22Rv1 (cell line): ENCODE results near the gene PWWP2A.
"Not testable (repeated sequence)": the region's sequence is repeated elsewhere in the genome, so short reads cannot be mapped to it uniquely, and the experiment has no call there.

Experiments
- H3K27ac ChIP-seq: fragments of 450-650 bp; 2 replicates; pipeline ENCODE4 v1.5.1; 2017
- ZFX ChIP-seq: fragments of 450-650 bp; IDR thresholded peaks from 2 replicates; pipeline ENCODE4 v1.6.1; 2017; ENCODE audit warnings: antibody characterized with exemption, borderline replicate concordance
- TF ChIP-seq, protein P1 (sequence below): fragments of 450-650 bp; IDR thresholded peaks from 2 replicates; pipeline ENCODE4 v1.5.1; 2017; ENCODE audit warnings: mild to moderate bottlenecking

PWWP2A gene

DNA sequence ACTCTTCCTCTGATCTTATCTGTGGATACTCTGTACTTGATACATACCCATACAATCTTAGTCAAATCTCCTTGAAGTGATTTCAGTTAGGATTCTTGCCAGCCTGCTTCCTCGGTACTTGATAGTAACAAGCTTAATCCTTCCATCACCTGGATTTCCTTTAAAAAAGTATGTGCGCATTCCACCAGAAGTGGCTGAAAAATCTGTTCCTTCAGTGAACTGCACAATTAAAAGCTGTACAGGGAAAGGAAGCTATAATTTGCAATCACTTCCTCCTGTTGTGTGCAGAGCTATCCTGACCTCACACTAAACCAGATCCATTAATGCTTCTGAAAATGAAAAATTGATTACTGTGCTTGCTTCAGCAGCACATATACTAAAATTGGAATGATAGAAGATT, 47.3 kb downstream of the PWWP2A start:
- TF ChIP-seq ZFX = no peak
- TF ChIP-seq, protein P1, sequence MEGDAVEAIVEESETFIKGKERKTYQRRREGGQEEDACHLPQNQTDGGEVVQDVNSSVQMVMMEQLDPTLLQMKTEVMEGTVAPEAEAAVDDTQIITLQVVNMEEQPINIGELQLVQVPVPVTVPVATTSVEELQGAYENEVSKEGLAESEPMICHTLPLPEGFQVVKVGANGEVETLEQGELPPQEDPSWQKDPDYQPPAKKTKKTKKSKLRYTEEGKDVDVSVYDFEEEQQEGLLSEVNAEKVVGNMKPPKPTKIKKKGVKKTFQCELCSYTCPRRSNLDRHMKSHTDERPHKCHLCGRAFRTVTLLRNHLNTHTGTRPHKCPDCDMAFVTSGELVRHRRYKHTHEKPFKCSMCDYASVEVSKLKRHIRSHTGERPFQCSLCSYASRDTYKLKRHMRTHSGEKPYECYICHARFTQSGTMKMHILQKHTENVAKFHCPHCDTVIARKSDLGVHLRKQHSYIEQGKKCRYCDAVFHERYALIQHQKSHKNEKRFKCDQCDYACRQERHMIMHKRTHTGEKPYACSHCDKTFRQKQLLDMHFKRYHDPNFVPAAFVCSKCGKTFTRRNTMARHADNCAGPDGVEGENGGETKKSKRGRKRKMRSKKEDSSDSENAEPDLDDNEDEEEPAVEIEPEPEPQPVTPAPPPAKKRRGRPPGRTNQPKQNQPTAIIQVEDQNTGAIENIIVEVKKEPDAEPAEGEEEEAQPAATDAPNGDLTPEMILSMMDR = no peak

DNA sequence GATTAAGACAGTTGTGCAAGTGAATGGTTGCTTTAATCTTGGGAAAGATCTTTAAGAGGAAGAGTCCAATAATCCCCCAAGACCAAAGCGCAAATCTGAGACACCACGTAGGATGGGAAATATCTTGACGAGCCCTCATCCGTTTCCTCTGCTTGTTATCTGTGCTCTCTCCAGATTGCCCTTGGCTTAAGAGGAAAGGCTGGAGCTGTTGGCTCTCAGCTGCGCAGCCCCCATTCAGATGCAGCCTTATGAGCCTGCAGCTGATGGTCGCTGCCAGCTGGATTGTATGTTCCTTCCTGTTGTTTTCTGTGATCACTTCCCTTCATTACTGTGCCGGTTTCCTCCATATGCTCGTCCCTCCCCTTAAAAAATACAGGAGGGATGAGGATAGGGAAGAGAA, 47.7 kb downstream of the PWWP2A start:
- H3K27ac ChIP-seq = no peak overlapping the region
- TF ChIP-seq, protein P1 = no peak
- no peak for TF ChIP-seq ZFX

More for the DNA sequence above, 47.3 kb downstream of the PWWP2A start:
- H3K27ac ChIP-seq = no peak overlapping the region

DNA sequence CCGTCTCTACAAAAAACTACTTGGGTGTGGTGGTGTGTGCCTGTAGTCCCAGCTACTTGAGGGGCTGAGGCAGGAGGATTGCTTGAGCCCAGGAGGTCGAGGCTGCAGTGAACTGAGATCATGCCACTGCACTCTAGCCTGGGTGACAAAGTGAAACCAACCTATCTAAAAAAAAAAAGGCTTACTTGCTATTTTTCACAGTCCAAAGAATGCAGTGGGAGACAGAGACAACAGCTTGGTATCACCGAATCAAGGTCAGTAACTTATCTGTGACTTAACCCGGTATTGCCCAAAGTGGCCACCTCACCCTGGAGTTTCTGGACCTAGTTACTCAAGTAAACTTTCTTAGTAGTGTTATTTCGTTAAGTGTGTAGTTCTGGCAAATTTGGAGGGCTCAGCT, 50.1 kb downstream of the PWWP2A start:
- not testable (repeated sequence) for H3K27ac ChIP-seq

DNA sequence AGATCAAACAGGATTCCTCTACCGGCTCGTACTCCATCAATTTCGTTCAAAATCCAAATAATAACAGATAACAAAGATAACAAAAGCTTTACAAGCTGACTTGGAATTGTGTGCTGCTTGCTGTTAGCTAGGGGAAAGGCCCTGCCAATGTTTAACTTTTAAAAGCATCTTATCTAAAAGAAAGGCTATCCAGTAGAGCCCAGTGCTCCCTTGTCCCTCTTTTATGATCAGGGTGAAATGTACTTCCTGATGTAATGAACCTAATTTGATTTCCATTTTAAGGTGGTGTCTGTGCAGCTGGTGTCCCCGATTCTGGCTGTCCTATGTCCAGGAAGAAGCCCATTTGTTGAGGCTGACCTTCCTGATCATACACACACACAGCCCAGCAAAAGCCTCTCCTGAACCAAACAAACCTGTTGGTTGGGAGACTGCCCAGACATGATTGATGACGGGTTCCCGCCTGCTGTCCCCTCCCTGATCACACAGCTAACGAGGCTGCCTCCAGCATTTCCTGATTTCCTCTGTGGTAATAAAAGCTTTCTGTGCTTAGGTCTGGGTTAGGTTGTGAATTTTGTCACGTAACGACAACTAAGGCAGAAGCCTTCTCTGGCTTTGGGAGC, 54.1 kb downstream of the PWWP2A start:
- TF ChIP-seq, protein P1 = no peak
- no peak for TF ChIP-seq ZFX
- no peak overlapping the region for H3K27ac ChIP-seq

DNA sequence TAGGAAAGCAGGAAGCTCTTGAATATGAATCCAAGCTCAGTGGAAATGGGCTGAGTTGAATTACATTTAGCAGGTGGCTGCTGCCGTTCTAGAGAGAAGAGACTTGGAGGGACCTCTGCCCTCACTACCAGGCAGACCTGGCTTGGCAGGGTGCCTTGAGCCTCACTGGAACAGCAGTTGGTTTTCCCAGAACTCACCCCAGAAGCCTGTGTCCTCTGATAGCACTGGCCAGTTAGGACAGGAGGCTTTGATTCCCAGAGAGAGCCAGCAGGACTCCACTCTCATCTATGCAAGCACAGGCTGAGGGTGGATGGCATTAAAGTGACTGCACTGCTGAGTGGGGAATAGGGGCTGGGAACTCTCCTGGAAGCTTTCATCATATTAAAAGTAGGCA, 54.8 kb downstream of the PWWP2A start:
- no peak overlapping the region for H3K27ac ChIP-seq
- no peak for TF ChIP-seq ZFX
- TF ChIP-seq, protein P1 = no peak

DNA sequence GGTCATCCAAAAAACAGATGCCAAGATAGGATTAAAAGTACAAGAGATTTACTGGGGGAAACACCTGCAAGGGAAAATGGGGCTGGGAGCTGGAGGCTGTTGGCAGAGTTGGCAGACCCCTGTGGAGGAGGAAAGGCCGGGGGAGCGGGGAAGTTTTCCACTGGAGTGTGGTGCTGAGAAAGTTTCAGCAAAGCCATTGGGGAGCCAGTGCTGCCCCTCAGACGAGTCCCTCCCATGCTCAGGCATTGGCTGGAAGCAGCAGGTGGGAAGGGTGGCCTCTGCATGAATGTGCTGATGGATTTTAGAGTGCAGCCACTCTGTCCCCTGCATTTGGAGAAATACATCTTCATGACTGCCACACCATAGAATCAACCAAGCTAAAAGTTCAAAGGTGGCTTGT, 57.5 kb downstream of the PWWP2A start:
- H3K27ac ChIP-seq = no peak overlapping the region
- no peak for TF ChIP-seq ZFX
- TF ChIP-seq, protein P1 = no peak

DNA sequence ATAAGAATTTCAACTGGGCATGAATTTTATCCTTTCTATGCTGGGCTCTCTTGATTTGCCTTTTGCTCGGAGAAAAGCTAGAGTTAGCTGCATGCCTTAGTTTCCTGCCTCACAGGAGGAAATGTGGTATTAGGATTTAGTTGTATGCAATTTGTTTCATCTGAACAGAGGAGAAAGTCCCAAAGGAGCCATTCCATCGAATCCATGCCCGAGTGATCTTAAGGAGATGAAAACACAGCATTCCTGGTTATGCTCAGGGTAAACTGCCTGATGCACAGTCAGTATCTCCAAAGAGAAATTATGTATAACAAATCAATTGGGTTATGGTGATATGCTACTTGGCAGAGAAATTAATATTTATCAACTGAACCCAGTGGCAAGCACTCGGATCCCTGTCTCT, 59.2 kb downstream of the PWWP2A start:
- TF ChIP-seq, protein P1 = no peak
- no peak for TF ChIP-seq ZFX
- H3K27ac ChIP-seq = no peak overlapping the region

DNA sequence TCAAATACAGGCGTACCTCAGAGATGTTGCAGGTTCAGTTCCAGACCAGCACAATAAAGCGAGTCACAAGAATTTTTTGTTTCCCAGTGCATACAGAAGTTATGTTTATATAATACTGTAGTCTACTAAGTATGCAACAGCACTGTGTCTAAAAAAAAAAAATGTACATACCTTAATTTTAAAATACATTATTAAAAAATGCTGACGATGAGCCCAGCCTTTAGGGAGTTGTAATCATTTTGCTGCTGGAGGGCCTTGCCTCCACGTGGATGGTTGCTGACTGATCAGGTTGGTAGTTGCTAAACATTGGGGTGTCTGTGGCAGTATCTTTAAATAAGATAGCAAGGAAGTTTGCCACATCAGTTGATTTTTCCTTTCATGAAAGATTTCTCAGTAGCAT, 62.0 kb downstream of the PWWP2A start:
- TF ChIP-seq, protein P1 = no peak
- no peak for TF ChIP-seq ZFX

More for the DNA sequence above, 62.0 kb downstream of the PWWP2A start:
- H3K27ac ChIP-seq = no peak overlapping the region
